H1 (cell line): ENCODE measurements around the gene BSCL2. TPM values are rescaled to one million over a fixed set of nuclear protein-coding genes. Genes with fewer than 3 reads are reported as not detected.
A peak's percentile ranks its signal among the peaks of the same experiment; 100 is the strongest.

ENCODE experiments used
- CTCF ChIA-PET: fragments of 300-600 bp; sonication (Branson Sonifier 250); formaldehyde crosslinking; loops from one replicate; lab custom pipeline; 2021; ENCODE audit not compliant: partially characterized antibody; lab: Charles Lee
- POLR2A ChIA-PET: fragments of 300-600 bp; sonication (Branson Sonifier 250); formaldehyde crosslinking; loops from one replicate; lab custom pipeline; 2021; ENCODE audit warnings: inconsistent platforms; ENCODE audit not compliant: partially characterized antibody; lab: Charles Lee
- DNase-seq, 2 experiments: peaks; one replicate each; pipeline versions ENCODE4 v3.0.0 to v3.0.0-alpha.2; 2010 to 2022; ENCODE audit warnings: low spot score in 2 of 2, low read depth in 1 of 2, mixed read lengths in 1 of 2
- FAIRE-seq: peaks from 2 replicates; lab custom pipeline; 2011; peaks lifted over from hg19 to GRCh38; lab: Jason Lieb, UNC
- H2AFZ ChIP-seq: 2 replicates; pipeline ENCODE4 v1.8.1; 2012; ENCODE audit warnings: low read length, inconsistent platforms
- H2AK5ac ChIP-seq: 2 replicates; pipeline ENCODE4 v1.6.1; 2013; ENCODE audit warnings: low read depth, low read length
- H2BK120ac ChIP-seq: replicated peaks from 2 replicates; pipeline ENCODE3; 2013; ENCODE audit warnings: low read depth, low read length, inconsistent platforms
- H2BK12ac ChIP-seq: 2 replicates; pipeline ENCODE4 v1.6.1; 2013; ENCODE audit warnings: low read depth, low read length
- H2BK15ac ChIP-seq: 2 replicates; pipeline ENCODE4 v1.6.1; 2013; ENCODE audit warnings: low read length
- H2BK20ac ChIP-seq: 2 replicates; pipeline ENCODE4 v1.6.1; 2013; ENCODE audit warnings: low read length
- H2BK5ac ChIP-seq: 2 replicates; pipeline ENCODE4 v1.6.1; 2013; ENCODE audit warnings: low read depth, low read length
- H3K14ac ChIP-seq: 2 replicates; pipeline ENCODE4 v1.6.1; 2013; ENCODE audit warnings: inconsistent platforms; ENCODE audit not compliant: insufficient read length
- H3K18ac ChIP-seq: 2 replicates; pipeline ENCODE4 v1.6.1; 2013; ENCODE audit warnings: low read length; ENCODE audit errors: extremely low read depth
- H3K23ac ChIP-seq: 2 replicates; pipeline ENCODE4 v1.6.1; 2013; ENCODE audit warnings: inconsistent platforms; ENCODE audit not compliant: insufficient read length
- H3K23me2 ChIP-seq: 2 replicates; pipeline ENCODE4 v1.6.1; 2013; ENCODE audit warnings: low read depth, low read length
- H3K27ac ChIP-seq: 2 replicates; pipeline ENCODE4 v1.6.1; 2011; ENCODE audit warnings: low read depth, low read length, inconsistent platforms
- H3K27me3 ChIP-seq, 4 experiments: replicated peaks in 1 of 4; 1 replicate in 1 of 4; 2 replicates in 3 of 4; pipeline versions ENCODE4 v1.6.1 to v1.8.1; 2011 to 2013; ENCODE audit warnings: low read length in 3 of 4, mild to moderate bottlenecking in 3 of 4, inconsistent platforms in 2 of 4, mixed read lengths in 2 of 4, moderate library complexity in 1 of 4; ENCODE audit not compliant: control insufficient read depth in 3 of 4, insufficient read depth in 3 of 4; ENCODE audit errors: extremely low read depth in 1 of 4
- H3K36me3 ChIP-seq, 4 experiments: 2 replicates each; pipeline versions ENCODE4 v1.6.1 to v1.8.1; 2011 to 2013; ENCODE audit warnings: mild to moderate bottlenecking in 4 of 4, low read length in 3 of 4, moderate library complexity in 2 of 4, control low read depth in 1 of 4, inconsistent platforms in 1 of 4; ENCODE audit not compliant: insufficient read depth in 4 of 4, control insufficient read depth in 2 of 4
- H3K4ac ChIP-seq: replicated peaks from 2 replicates; pipeline ENCODE3; 2013; ENCODE audit warnings: low read length, low read depth, mixed read lengths, inconsistent platforms; ENCODE audit not compliant: insufficient read length
- H3K4me1 ChIP-seq, 4 experiments: replicated peaks in 1 of 4; 1 replicate in 1 of 4; 2 replicates in 3 of 4; pipeline versions ENCODE4 v1.6.1 to v1.8.1; 2011 to 2013; ENCODE audit warnings: low read length in 3 of 4, inconsistent platforms in 2 of 4, mixed read lengths in 1 of 4; ENCODE audit not compliant: insufficient read depth in 4 of 4, control insufficient read depth in 3 of 4
- H3K4me2 ChIP-seq, 2 experiments: 2 replicates each; pipeline versions ENCODE4 v1.6.1 to v1.8.1; 2011 to 2013; ENCODE audit warnings: low read depth in 2 of 2, low read length in 2 of 2, control low read depth in 1 of 2, inconsistent platforms in 1 of 2, mild to moderate bottlenecking in 1 of 2; ENCODE audit not compliant: insufficient read depth in 1 of 2
- H3K4me3 ChIP-seq, 4 experiments: fragments of 200-600, 300-600 bp in 1 of 4; sonication (generic), shearing (Covaris generic), sonication (Bioruptor Twin) in 1 of 4; 2 replicates each; pipeline versions ENCODE4 v1.5.1 to v1.8.1; 2011 to 2016; ENCODE audit warnings: low read length in 4 of 4, low read depth in 3 of 4, control low read depth in 2 of 4, inconsistent platforms in 2 of 4, mild to moderate bottlenecking in 2 of 4, mixed read lengths in 1 of 4, moderate library complexity in 1 of 4; ENCODE audit not compliant: insufficient read depth in 2 of 4; ENCODE audit errors: extremely low read depth in 1 of 4
- H3K56ac ChIP-seq: replicated peaks from 2 replicates; pipeline ENCODE3; 2013; ENCODE audit warnings: low read depth, mild to moderate bottlenecking, mixed read lengths, low read length, inconsistent platforms; ENCODE audit not compliant: insufficient read length
- H3K79me1 ChIP-seq: 2 replicates; pipeline ENCODE4 v1.6.1; 2013; ENCODE audit warnings: low read depth, low read length, control low read depth
- H3K79me2 ChIP-seq, 2 experiments: 2 replicates each; pipeline versions ENCODE4 v1.6.1 to v1.8.1; 2012 to 2013; ENCODE audit warnings: low read length in 2 of 2, mild to moderate bottlenecking in 2 of 2, inconsistent platforms in 1 of 2; ENCODE audit not compliant: insufficient read depth in 2 of 2, control insufficient read depth in 1 of 2
- H3K9ac ChIP-seq, 4 experiments: replicated peaks in 1 of 4; 1 replicate in 1 of 4; 2 replicates in 3 of 4; pipeline versions ENCODE4 v1.6.1 to v1.8.1; 2011 to 2013; ENCODE audit warnings: low read depth in 3 of 4, low read length in 3 of 4, control low read depth in 2 of 4, mild to moderate bottlenecking in 2 of 4, moderate library complexity in 2 of 4, inconsistent platforms in 1 of 4; ENCODE audit errors: extremely low read depth in 1 of 4
- H3K9me3 ChIP-seq, 2 experiments: 2 replicates each; pipeline versions ENCODE4 v1.6.1 to v1.8.1; 2012 to 2013; ENCODE audit warnings: mild to moderate bottlenecking in 2 of 2, moderate library complexity in 2 of 2, control low read depth in 1 of 2, inconsistent platforms in 1 of 2, low read depth in 1 of 2, low read length in 1 of 2, mixed read lengths in 1 of 2; ENCODE audit not compliant: insufficient read depth in 2 of 2
- H4K20me1 ChIP-seq, 2 experiments: replicated peaks in 1 of 2; 2 replicates each; pipeline versions ENCODE3 to v1.8.1; 2011 to 2013; ENCODE audit warnings: inconsistent platforms in 2 of 2, low read length in 2 of 2, mild to moderate bottlenecking in 1 of 2; ENCODE audit not compliant: insufficient read depth in 2 of 2, control insufficient read depth in 1 of 2
- H4K5ac ChIP-seq: 2 replicates; pipeline ENCODE4 v1.6.1; 2013; ENCODE audit warnings: low read length, low read depth, mixed read lengths, inconsistent platforms; ENCODE audit not compliant: insufficient read length
- H4K8ac ChIP-seq: 2 replicates; pipeline ENCODE4 v1.8.0; 2013; ENCODE audit warnings: mild to moderate bottlenecking, moderate library complexity, low read length, inconsistent platforms; ENCODE audit not compliant: insufficient read depth; ENCODE audit errors: extremely low read depth
- H4K91ac ChIP-seq: replicated peaks from 2 replicates; pipeline ENCODE3; 2013; ENCODE audit warnings: low read length, mixed read lengths, inconsistent platforms; ENCODE audit not compliant: insufficient read length
- ATF3 ChIP-seq: IDR thresholded peaks from 2 replicates; pipeline ENCODE4 v1.6.1; 2011; ENCODE audit warnings: low read depth, mild to moderate bottlenecking, low read length; ENCODE audit not compliant: insufficient read depth
- GABPA ChIP-seq: IDR thresholded peaks from 2 replicates; pipeline ENCODE4 v1.6.1; 2011; ENCODE audit warnings: mild to moderate bottlenecking, low read length, moderate library complexity, borderline replicate concordance; ENCODE audit not compliant: insufficient read depth
- POLR2A ChIP-seq, 2 experiments: IDR thresholded peaks; 1 replicate in 1 of 2; 2 replicates in 1 of 2; pipeline ENCODE4 v1.6.1; 2011; ENCODE audit warnings: low read depth in 2 of 2, low read length in 2 of 2, mild to moderate bottlenecking in 2 of 2; ENCODE audit errors: control extremely low read depth in 1 of 2
- POLR2AphosphoS5 ChIP-seq: IDR thresholded peaks from 2 replicates; pipeline ENCODE4 v1.6.1; 2011; ENCODE audit warnings: low read depth, low read length
- SP2 ChIP-seq: IDR thresholded peaks from 2 replicates; pipeline ENCODE4 v1.6.1; 2012; ENCODE audit warnings: mild to moderate bottlenecking, low read length, inconsistent platforms
- WGBS, 2 experiments: shearing (Covaris generic) in 1 of 2; methylation state at CpG; one replicate each; pipeline versions ENCODE4 v1.1.6 to v1.1.7; 2013 to 2015; ENCODE audit warnings: low lambda C conversion rate in 2 of 2, mixed read lengths in 2 of 2, inconsistent platforms in 1 of 2, low coverage in 1 of 2, missing lambda C conversion rate in 1 of 2; ENCODE audit not compliant: insufficient replicate concordance in 2 of 2, insufficient coverage in 1 of 2, insufficient read length in 1 of 2; ENCODE audit errors: extremely low coverage in 1 of 2, missing lambda C conversion rate in 1 of 2; 5-methylcytosine and 5-hydroxymethylcytosine counted together
- polyA plus RNA-seq, 7 experiments: library from polyadenylated mRNA; depleted of rRNA in 3 of 7; stranded (reverse) in 5 of 7; unstranded in 2 of 7; fragments of >200 nt in 5 of 7; fragments of 200-250 nt in 2 of 7; gene quantifications; 1 replicate in 5 of 7; 2 replicates in 1 of 7; 4 replicates in 1 of 7; pipeline versions ENCODE4 v1.2.1 to v1.2.3, GENCODE V29; 2011 to 2013; ENCODE audit warnings: missing spikeins in 2 of 7, mixed read lengths in 2 of 7
- total RNA-seq: library from RNA; stranded (reverse); fragmentation: NEBNext Ultra II Directional; extraction: Animal tissue kit (Norgen Biotek cat#: 25700); gene quantifications from 2 replicates; pipeline ENCODE4 v1.2.1, GENCODE V29; 2021

The BSCL2 gene
- total and polyA plus RNA-seq, 2 of the 8 experiments (the other 6 are each of a cell fraction or from before 2014, with no cell fraction given): 59.5 to 264 TPM

- Histone ChIP-seq H4K20me1 (peaks cover 3 to 6% of the 10 kb centered on the region in 2 experiments), H2BK15ac (no peak overlapping the region), H3K9me3 (no peaks in the 10 kb centered on the region), H3K36me3 (peaks cover 7 to 26% (median 15%) of the 10 kb centered on the region in 4 experiments), H3K27me3 (no peaks in the 10 kb centered on the region), H3K79me1 (peaks cover 5% of the 10 kb centered on the region), H3K4me2 (peak overlapping the region in 1 of 2 experiments; percentile 77; a peak in 2 of 4 replicates), H3K9ac (no peak overlapping the region), H4K91ac (no peak overlapping the region), H3K27ac (no peak overlapping the region), H2BK120ac (no peak overlapping the region), H3K23ac (no peak overlapping the region), H3K4me3 (peak overlapping the region in 1 of 4 experiments; percentile 94; a peak in 2 of 8 replicates), H3K23me2 (peaks cover 23% of the 10 kb centered on the region), H3K79me2 (peaks cover 7 to 33% of the 10 kb centered on the region in 2 experiments; a peak in 3 of 4 replicates), H2AK5ac (no peak overlapping the region), H3K18ac (no peak overlapping the region; the same call in 1 of the 2 replicates), H4K8ac (no peak overlapping the region), H3K4ac (no peak overlapping the region), H2BK5ac (0 out of 2 replicates have a peak overlapping the region, but pooled peaks have one; percentile 1), H2BK12ac (no peak overlapping the region), H2AFZ (no peak overlapping the region), H4K5ac (no peak overlapping the region), H3K56ac (no peak overlapping the region), H2BK20ac (no peak overlapping the region), H3K4me1 (peaks cover 4 to 11% (median 8%) of the 10 kb centered on the region in 4 experiments), H3K14ac (no peak overlapping the region)
- 95% methylated on average over 2 of the region's 2 CpGs; no CpG with 5 or more reads in 1 of the 2 experiments for WGBS, 2 experiments
- DNase-seq (no peak), FAIRE-seq (no peak)
- ChIA-PET POLR2A (interaction anchor here (0.6 to 61.4 kb wide), 19 partner anchors 7 to 249 kb away, joined by 3 to 2041 read pairs (median 5); partner anchors contain the start of genes B3GAT3, BSCL2, C11orf98 and CSKMT), CTCF (interaction anchor here (0.6 to 2.5 kb wide), 13 partner anchors 13 to 275 kb away, joined by 3 to 13 read pairs (median 4); partner anchors contain the start of genes LRRN4CL and TEX54)
- TF ChIP-seq ATF3 (no peak), SP2 (no peak), GABPA (no peak), POLR2A (IDR thresholded peaks at IDR 0.05; ENCODE audit: control extremely low read depth in 1 of 2, low read depth in 2 of 2, low read length in 2 of 2) (peak in 1 of 2 experiments; percentile 43; a peak in 1 of 3 replicates), POLR2AphosphoS5 (peak; percentile 59; the same call in 1 of the 2 replicates)
Measured at GRCh38 chr11:62667460-62667859, 39.8 kb downstream of the BSCL2 start.
